Measurements from ENCODE around the gene LRP1B.

The LRP1B gene

DNA sequence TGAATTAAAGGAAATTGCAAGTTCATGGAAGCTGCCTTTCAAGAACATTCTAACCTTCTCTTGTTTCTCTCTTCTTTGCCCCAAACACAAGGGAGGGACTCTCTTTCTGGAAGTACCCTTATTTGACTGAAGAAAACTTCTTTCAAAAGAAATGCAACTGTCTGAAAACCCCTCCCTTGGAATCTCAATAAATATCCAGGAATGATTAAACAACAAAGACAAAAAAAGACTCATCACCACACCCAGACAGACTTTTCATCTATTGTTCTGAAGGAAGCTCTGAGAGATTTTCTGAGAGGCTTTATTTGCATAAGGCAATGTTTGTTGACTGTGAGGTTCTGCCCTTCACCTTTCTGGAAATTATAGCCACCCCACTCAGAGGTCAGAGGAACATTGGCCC is 1260.9 kb downstream of the LRP1B start:
- no peak for DNase-seq (ENCODE audit: low read depth in 1 of 2, low spot score in 1 of 2)

- DNase-seq (ENCODE audit: low read depth in 1 of 2, low spot score in 1 of 2) = no peak
These were observed 1261.7 kb downstream of the LRP1B start for GRCh38 chr2:140869107-140869506.

- DNase-seq (ENCODE audit: low read depth in 1 of 2, low spot score in 1 of 2) = no peak
These were observed 1265.0 kb downstream of the LRP1B start for GRCh38 chr2:140865837-140866236.

DNA sequence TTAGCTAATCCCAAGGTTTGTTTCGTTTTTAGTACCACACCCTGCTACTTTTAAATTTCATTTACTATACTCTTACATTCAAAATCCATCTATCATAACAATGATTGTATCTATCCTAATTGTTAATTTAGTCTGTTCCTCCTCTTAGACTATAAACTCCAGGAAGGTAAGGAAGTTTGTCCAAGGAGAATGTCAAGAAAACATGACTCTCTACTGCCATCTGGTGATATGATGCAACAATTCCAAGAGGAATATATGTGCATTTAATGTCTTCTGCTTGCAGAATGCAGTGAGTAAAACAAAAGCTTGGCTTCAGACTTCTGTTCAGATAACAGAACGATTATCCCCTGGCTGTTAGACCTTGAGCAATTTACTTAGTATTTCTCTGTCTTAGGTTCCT is 1267.1 kb downstream of the LRP1B start:
- no peak for DNase-seq (ENCODE audit: low read depth in 1 of 2, low spot score in 1 of 2)

DNA sequence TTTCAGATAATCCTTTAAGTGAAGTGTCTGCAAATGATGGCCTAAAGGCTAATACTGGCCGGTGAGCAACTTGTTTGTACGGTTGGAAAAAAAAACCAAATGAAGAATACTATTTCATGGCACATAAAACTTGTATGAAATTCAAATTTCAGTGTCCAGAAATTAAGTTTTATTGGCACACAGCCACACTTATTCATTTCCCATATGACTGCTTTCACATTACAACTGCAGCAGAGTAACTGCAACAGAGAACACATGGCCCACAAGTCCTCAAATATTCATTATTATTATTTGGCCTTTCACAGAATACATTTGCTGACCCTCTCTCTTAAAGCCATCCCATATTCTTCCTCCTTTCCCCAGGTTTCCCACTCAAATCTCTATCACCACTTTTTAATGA is 1268.6 kb downstream of the LRP1B start:
- DNase-seq (ENCODE audit: low read depth in 1 of 2, low spot score in 1 of 2) = no peak

GRCh38 chr2:140861666-140862065 is 1269.2 kb downstream of the LRP1B start:
- DNase-seq (ENCODE audit: low read depth in 1 of 2, low spot score in 1 of 2) = no peak

GRCh38 chr2:140855471-140855870 is 1275.3 kb downstream of the LRP1B start:
- no peak for DNase-seq (ENCODE audit: low read depth in 1 of 2, low spot score in 1 of 2)

DNA sequence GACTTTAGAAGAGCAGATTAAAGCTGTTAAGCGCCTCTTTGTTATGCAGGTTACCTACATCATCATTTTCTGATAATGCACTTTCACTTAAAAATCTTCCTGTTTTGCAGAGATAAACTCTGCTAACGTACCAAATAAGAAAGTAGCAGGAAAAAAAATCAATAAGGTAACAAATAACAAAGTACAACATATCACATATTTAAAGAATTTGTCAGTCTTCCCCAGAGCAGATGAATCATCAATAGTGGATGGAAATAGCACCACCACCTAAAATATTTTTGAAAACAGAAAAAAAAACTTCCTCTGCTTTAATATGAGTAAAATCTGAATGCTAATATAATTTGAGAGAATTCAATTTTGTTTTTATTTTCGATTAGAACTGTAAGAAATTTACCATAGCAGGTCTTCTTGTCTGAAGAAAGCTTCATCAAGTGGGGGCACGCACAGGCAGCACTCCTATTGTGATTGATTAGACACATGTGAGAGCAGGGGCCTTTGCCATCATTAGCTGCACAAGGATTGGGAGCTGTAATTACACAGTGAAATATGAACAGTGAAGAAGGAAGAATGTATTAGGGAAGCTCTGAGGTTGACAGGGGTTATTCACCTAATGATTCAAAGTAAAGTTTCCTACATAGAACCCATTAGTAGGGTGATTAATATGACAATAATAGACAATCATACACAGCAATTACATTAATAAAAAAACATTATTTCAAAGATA is 1279.4 kb downstream of the LRP1B start:
- DNase-seq (ENCODE audit: low read depth in 1 of 2, low spot score in 1 of 2) = no peak

DNA sequence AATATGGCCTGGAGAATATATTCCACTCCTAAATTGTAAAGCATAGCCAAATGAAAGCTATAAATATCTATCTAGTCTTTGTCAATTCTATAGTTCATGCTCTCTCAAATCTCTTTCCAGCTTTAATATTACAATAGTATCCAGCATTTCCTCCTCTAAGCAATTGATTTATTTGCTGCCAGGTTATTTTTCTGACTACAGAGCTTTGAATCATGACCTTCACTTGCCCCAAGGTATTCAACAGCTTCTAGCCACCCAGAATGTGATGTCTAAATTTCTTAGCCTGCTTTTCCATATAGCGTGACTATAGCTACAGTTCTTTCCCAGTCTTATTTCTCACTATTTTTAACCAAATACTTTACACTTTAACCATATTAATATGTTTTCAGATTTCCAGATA is 1287.6 kb downstream of the LRP1B start:
- DNase-seq (ENCODE audit: low read depth in 1 of 2, low spot score in 1 of 2) = no peak

DNA sequence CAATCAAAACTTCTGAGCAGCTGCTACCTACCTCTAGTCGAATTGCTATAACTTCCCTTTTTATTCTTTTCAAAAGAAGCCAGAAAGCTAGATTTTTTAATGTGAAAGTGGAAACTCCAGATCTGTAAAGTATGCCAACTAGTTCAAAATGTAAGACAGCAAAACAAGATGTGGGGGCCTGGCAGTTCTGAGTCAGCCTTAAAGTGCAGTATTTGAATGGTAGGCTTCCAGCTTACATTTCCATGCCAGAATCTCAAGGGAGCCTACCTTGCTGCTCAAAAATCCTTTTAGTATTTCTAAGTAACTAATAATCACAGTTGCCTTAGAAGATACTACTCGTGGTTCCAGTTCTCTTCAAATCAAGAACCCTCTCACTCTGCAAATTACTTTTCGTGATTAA is 1288.7 kb downstream of the LRP1B start:
- DNase-seq (ENCODE audit: low read depth in 1 of 2, low spot score in 1 of 2) = no peak

GRCh38 chr2:140841141-140841540 is 1289.7 kb downstream of the LRP1B start:
- no peak for DNase-seq (ENCODE audit: low read depth in 1 of 2, low spot score in 1 of 2)

DNA sequence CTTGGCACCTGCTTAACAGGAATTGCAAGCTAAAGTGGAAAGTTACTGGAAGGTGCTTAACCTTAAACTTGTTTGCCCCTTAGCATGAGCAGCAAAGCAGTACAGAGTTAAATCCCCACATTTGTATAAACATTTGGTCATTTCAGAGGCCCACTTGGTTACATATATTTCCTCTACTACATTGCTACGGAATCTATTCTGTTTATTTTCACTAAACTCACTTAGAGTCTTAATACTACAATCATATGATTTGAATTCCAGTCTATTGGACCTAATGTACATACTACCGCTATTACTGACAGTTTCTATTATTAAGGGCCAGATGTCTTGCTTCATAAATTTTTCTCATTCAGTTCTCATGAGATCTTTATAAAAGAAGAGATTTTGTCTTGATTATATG is 1294.0 kb downstream of the LRP1B start:
- no peak for DNase-seq (ENCODE audit: low read depth in 1 of 2, low spot score in 1 of 2)

GRCh38 chr2:140835079-140835478 is 1295.7 kb downstream of the LRP1B start:
- no peak for DNase-seq (ENCODE audit: low read depth in 1 of 2, low spot score in 1 of 2)

DNA sequence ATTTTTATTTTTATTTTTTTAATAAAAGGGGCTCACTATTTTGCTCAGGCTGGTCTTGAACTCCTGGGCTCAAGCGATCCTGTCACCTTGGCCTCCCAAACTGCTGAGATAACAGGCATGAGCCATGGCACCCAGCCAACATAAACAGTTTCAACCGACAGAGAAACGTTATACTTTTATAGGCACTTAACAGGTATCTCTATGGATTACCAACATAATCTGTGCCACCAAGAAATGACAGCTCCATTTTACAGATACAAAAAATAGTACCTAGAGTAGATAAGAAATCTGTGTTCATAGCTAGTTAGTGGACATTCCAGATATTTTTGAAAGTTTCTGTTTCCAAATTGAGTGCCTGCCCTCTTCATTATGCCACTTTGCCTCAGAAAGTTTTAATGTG is 1316.7 kb downstream of the LRP1B start:
- no peak for DNase-seq (ENCODE audit: low read depth in 1 of 2, low spot score in 1 of 2)

DNA sequence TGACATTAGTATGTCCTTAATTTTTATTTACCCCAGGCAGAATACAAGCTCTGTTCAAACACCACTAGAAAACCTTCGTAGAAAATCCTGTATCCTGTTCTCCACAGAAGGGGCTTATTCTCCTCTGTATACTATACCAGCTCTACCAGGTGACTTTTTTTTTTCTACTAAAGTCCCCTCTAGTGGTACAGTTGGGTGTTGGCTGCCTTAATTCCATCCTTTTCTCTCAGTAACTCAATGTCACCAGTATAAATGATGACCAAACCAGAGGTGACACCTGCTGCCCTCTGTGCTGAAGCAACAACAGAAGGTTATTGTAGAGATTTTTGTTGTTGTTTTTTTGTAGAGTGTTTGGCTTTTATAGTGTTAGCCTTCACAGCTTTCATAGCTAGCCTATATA is 1322.0 kb downstream of the LRP1B start:
- no peak for DNase-seq (ENCODE audit: low read depth in 1 of 2, low spot score in 1 of 2)

DNA sequence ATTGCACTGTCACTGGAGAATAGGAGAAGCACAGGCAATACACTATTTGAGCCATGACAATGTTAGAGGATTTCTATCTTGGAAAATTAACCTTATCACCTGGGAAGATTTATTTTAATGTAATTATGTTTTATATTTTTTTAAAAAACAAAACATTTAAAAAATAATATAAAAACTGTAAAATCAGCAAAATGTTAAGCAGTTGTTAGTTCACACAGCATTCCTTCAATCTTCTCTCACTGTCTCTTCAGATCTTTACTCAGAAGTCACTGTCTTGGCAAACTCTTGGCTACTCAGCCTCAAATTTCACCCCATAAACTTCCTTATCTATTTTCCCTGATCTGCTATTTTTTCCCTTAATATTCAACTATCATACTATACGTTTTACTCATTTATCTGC is 1322.6 kb downstream of the LRP1B start:
- DNase-seq (ENCODE audit: low read depth in 1 of 2, low spot score in 1 of 2) = no peak

- no peak for DNase-seq (ENCODE audit: low read depth in 1 of 2, low spot score in 1 of 2)
These were observed 1326.0 kb downstream of the LRP1B start for GRCh38 chr2:140804700-140805260.

GRCh38 chr2:140801311-140801710 is 1329.5 kb downstream of the LRP1B start:
- DNase-seq (ENCODE audit: low read depth in 1 of 2, low spot score in 1 of 2) = no peak

DNA sequence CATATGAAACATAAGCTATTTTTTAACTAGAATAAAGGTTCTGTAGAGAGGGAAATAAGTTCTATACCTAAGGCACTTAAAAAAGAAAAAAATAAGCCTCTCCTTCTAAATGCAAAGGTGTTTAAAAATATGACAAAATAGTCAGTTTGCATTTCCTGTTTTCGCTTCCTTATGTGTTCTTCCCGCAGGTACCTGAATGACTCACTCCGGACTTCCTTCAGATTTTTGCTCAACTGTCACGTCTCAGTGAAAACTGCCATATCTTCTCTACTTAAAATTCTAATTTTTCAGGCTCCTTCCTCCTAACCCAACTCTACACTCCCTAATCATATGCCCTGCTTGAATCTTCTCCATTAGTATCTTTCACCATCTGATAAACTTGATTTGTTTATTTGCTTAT is 1333.1 kb downstream of the LRP1B start:
- no peak for DNase-seq (ENCODE audit: low read depth in 1 of 2, low spot score in 1 of 2)

GRCh38 chr2:140791802-140792201 is 1339.0 kb downstream of the LRP1B start:
- no peak for DNase-seq (ENCODE audit: low read depth in 1 of 2, low spot score in 1 of 2)

DNA sequence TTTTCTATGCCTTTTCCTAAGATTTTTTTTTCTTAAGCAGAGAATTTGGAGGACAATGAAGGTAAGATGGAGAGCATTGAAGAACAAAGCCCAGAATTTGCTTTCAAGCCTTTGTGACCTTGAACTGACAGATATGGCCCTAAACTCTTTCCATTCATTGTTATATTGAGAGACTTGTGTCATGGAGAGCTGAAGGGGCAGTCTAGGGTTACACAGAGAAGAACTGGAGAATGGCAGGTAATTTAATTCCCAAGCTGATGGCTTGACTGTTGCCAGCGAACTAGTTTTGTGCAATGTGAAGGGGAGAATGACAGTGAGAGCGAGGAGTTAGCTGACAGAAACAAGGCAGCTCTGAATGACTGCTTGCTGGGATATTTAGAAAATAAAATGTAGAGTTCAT is 1344.2 kb downstream of the LRP1B start:
- DNase-seq (ENCODE audit: low read depth in 1 of 2, low spot score in 1 of 2) = no peak

DNA sequence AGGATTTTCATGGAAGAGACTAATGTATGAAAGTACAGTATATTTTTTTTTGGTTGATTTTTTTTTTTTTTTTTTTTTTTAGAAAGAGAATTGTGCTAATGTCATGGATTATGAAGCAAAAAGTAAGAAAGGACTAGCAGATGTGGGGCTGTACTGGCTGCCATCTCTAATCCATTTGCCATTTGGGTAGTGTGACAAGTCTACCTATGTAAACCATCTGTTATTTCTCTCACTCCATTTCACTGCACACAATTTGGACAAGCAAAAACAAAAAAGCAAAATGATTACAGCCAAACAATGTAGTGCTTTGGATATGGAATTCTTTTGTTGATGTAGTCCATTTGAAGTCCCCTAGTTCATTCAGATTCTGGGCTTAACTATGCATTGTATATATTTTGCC is 1355.4 kb downstream of the LRP1B start:
- no peak for DNase-seq (ENCODE audit: low read depth in 1 of 2, low spot score in 1 of 2)

DNA sequence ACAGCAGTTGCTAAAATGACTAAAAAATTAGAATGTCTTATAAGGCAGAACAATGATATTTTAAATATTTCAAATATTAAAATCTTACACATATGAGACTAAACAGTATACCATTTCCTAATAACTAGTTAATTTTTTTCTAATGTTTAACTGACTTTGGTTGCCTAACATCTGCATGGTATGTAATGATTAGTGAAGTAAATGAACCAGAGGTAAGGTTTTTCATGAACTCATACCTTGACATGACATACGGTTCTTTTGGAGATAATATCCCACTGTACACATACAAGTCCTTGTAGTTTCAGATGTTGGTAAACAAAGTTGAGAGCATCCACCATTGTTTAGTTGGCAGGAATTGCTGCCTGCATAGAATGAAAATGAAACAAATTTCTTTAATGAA is 1360.2 kb downstream of the LRP1B start:
- no peak for DNase-seq (ENCODE audit: low read depth in 1 of 2, low spot score in 1 of 2)

Data from activated CD4-positive, alpha-beta T cell treated with anti-CD3 and anti-CD28 coated beads, Interleukin-2, amount 50 U/mL, for 24 hours (primary cell).